Breast epithelium (tissue), 3 donors: ENCODE results near the gene TMED8.

Experiments
- CTCF ChIP-seq, 3 donors: fragments of 450-650 bp; IDR thresholded peaks; one replicate each; pipeline ENCODE4 v1.5.1; 2016 to 2017; ENCODE audit warnings: antibody characterized with exemption in 3 of 3, mild to moderate bottlenecking in 3 of 3, moderate library complexity in 3 of 3
- POLR2AphosphoS5 ChIP-seq, 3 donors: sonication (generic); formaldehyde crosslinking; IDR thresholded peaks; one replicate each; pipeline ENCODE4 v1.6.1; 2017; ENCODE audit warnings: antibody characterized with exemption in 3 of 3

- TF ChIP-seq CTCF (IDR thresholded peaks at IDR 0.05): no peak
- TF ChIP-seq POLR2AphosphoS5 (IDR thresholded peaks at IDR 0.05): no peak
These were observed 1.8 kb upstream of the TMED8 start for GRCh38 chr14:77378701-77379100.
